ENCODE results near the gene KCNQ1.

KCNQ1 gene

GRCh38 chr11:2716376-2717095 lies 271.7 kb downstream of the KCNQ1 start:
- H3K4me3 ChIP-seq (ENCODE audit: low read length in 2 of 2), result no peak overlapping the region
- H3K27ac ChIP-seq (ENCODE audit: low read depth in 2 of 2, low read length in 2 of 2), result no peak overlapping the region
- H3K27me3 ChIP-seq (ENCODE audit: control insufficient read depth in 2 of 2, insufficient read depth in 2 of 2, low read length in 2 of 2), result no peaks in the 10 kb centered on the region
- H3K4me1 ChIP-seq (ENCODE audit: control insufficient read depth in 2 of 2, insufficient read depth in 2 of 2, low read length in 2 of 2), result no peaks in the 10 kb centered on the region
- H3K9me3 ChIP-seq (ENCODE audit: control insufficient read depth in 2 of 2, low read length in 2 of 2), result no peaks in the 10 kb centered on the region
- H3K9ac ChIP-seq (ENCODE audit: low read depth in 1 of 2, low read length in 2 of 2), result no peak overlapping the region
- no peaks in the 10 kb centered on the region for H3K36me3 ChIP-seq (ENCODE audit: control insufficient read depth in 2 of 2, insufficient read depth in 2 of 2, low read length in 2 of 2)

- Histone ChIP-seq H3K9ac (ENCODE audit: low read depth in 1 of 2, low read length in 2 of 2) (no peak overlapping the region), H3K27ac (ENCODE audit: low read depth in 2 of 2, low read length in 2 of 2) (no peak overlapping the region), H3K27me3 (ENCODE audit: control insufficient read depth in 2 of 2, insufficient read depth in 2 of 2, low read length in 2 of 2) (no peaks in the 10 kb centered on the region), H3K4me3 (ENCODE audit: low read length in 2 of 2) (no peak overlapping the region), H3K36me3 (ENCODE audit: control insufficient read depth in 2 of 2, insufficient read depth in 2 of 2, low read length in 2 of 2) (no peaks in the 10 kb centered on the region), H3K9me3 (ENCODE audit: control insufficient read depth in 2 of 2, low read length in 2 of 2) (no peaks in the 10 kb centered on the region), H3K4me1 (ENCODE audit: control insufficient read depth in 2 of 2, insufficient read depth in 2 of 2, low read length in 2 of 2) (no peaks in the 10 kb centered on the region)
Observed at GRCh38 chr11:2717561-2718325, 272.9 kb downstream of the KCNQ1 start.

GRCh38 chr11:2718817-2719438 lies 274.1 kb downstream of the KCNQ1 start:
- H3K36me3 ChIP-seq (ENCODE audit: control insufficient read depth in 2 of 2, insufficient read depth in 2 of 2, low read length in 2 of 2), result no peaks in the 10 kb centered on the region
- H3K4me3 ChIP-seq (ENCODE audit: low read length in 2 of 2), result no peak overlapping the region
- no peak overlapping the region for H3K27ac ChIP-seq (ENCODE audit: low read depth in 2 of 2, low read length in 2 of 2)
- H3K9ac ChIP-seq (ENCODE audit: low read depth in 1 of 2, low read length in 2 of 2), result no peak overlapping the region
- H3K9me3 ChIP-seq (ENCODE audit: control insufficient read depth in 2 of 2, low read length in 2 of 2), result no peaks in the 10 kb centered on the region
- H3K27me3 ChIP-seq (ENCODE audit: control insufficient read depth in 2 of 2, insufficient read depth in 2 of 2, low read length in 2 of 2), result no peaks in the 10 kb centered on the region
- H3K4me1 ChIP-seq (ENCODE audit: control insufficient read depth in 2 of 2, insufficient read depth in 2 of 2, low read length in 2 of 2), result no peaks in the 10 kb centered on the region

GRCh38 chr11:2719831-2720590 lies 275.2 kb downstream of the KCNQ1 start:
- H3K36me3 ChIP-seq (ENCODE audit: control insufficient read depth in 2 of 2, insufficient read depth in 2 of 2, low read length in 2 of 2), result no peaks in the 10 kb centered on the region
- no peaks in the 10 kb centered on the region for H3K27me3 ChIP-seq (ENCODE audit: control insufficient read depth in 2 of 2, insufficient read depth in 2 of 2, low read length in 2 of 2)
- H3K9me3 ChIP-seq (ENCODE audit: control insufficient read depth in 2 of 2, low read length in 2 of 2), result no peaks in the 10 kb centered on the region
- no peak overlapping the region for H3K9ac ChIP-seq (ENCODE audit: low read depth in 1 of 2, low read length in 2 of 2)
- H3K4me3 ChIP-seq (ENCODE audit: low read length in 2 of 2), result no peak overlapping the region
- H3K4me1 ChIP-seq (ENCODE audit: control insufficient read depth in 2 of 2, insufficient read depth in 2 of 2, low read length in 2 of 2), result no peaks in the 10 kb centered on the region
- no peak overlapping the region for H3K27ac ChIP-seq (ENCODE audit: low read depth in 2 of 2, low read length in 2 of 2)

- Histone ChIP-seq H3K9me3 (ENCODE audit: control insufficient read depth in 2 of 2, low read length in 2 of 2) (no peaks in the 10 kb centered on the region), H3K27ac (ENCODE audit: low read depth in 2 of 2, low read length in 2 of 2) (no peak overlapping the region), H3K36me3 (ENCODE audit: control insufficient read depth in 2 of 2, insufficient read depth in 2 of 2, low read length in 2 of 2) (no peaks in the 10 kb centered on the region), H3K4me1 (ENCODE audit: control insufficient read depth in 2 of 2, insufficient read depth in 2 of 2, low read length in 2 of 2) (no peaks in the 10 kb centered on the region), H3K9ac (ENCODE audit: low read depth in 1 of 2, low read length in 2 of 2) (no peak overlapping the region), H3K4me3 (ENCODE audit: low read length in 2 of 2) (no peak overlapping the region), H3K27me3 (ENCODE audit: control insufficient read depth in 2 of 2, insufficient read depth in 2 of 2, low read length in 2 of 2) (no peaks in the 10 kb centered on the region)
Observed at GRCh38 chr11:2721210-2721916, 276.6 kb downstream of the KCNQ1 start.

GRCh38 chr11:2722955-2723354 lies 278.1 kb downstream of the KCNQ1 start:
- H3K4me3 ChIP-seq (ENCODE audit: low read length in 2 of 2), result no peak overlapping the region
- H3K27me3 ChIP-seq (ENCODE audit: control insufficient read depth in 2 of 2, insufficient read depth in 2 of 2, low read length in 2 of 2), result no peaks in the 10 kb centered on the region
- no peaks in the 10 kb centered on the region for H3K9me3 ChIP-seq (ENCODE audit: control insufficient read depth in 2 of 2, low read length in 2 of 2)
- H3K9ac ChIP-seq (ENCODE audit: low read depth in 1 of 2, low read length in 2 of 2), result no peak overlapping the region
- no peaks in the 10 kb centered on the region for H3K4me1 ChIP-seq (ENCODE audit: control insufficient read depth in 2 of 2, insufficient read depth in 2 of 2, low read length in 2 of 2)
- H3K36me3 ChIP-seq (ENCODE audit: control insufficient read depth in 2 of 2, insufficient read depth in 2 of 2, low read length in 2 of 2), result no peaks in the 10 kb centered on the region
- no peak overlapping the region for H3K27ac ChIP-seq (ENCODE audit: low read depth in 2 of 2, low read length in 2 of 2)

- H3K4me3 ChIP-seq (ENCODE audit: low read length in 2 of 2), result no peak overlapping the region
- H3K36me3 ChIP-seq (ENCODE audit: control insufficient read depth in 2 of 2, insufficient read depth in 2 of 2, low read length in 2 of 2), result no peaks in the 10 kb centered on the region
- no peak overlapping the region for H3K27ac ChIP-seq (ENCODE audit: low read depth in 2 of 2, low read length in 2 of 2)
- H3K9me3 ChIP-seq (ENCODE audit: control insufficient read depth in 2 of 2, low read length in 2 of 2), result no peaks in the 10 kb centered on the region
- H3K4me1 ChIP-seq (ENCODE audit: control insufficient read depth in 2 of 2, insufficient read depth in 2 of 2, low read length in 2 of 2), result no peaks in the 10 kb centered on the region
- no peaks in the 10 kb centered on the region for H3K27me3 ChIP-seq (ENCODE audit: control insufficient read depth in 2 of 2, insufficient read depth in 2 of 2, low read length in 2 of 2)
- no peak overlapping the region for H3K9ac ChIP-seq (ENCODE audit: low read depth in 1 of 2, low read length in 2 of 2)
Observed at GRCh38 chr11:2724104-2724503, 279.3 kb downstream of the KCNQ1 start.

- H3K4me3 ChIP-seq (ENCODE audit: low read length in 2 of 2), result no peak overlapping the region
- no peaks in the 10 kb centered on the region for H3K27me3 ChIP-seq (ENCODE audit: control insufficient read depth in 2 of 2, insufficient read depth in 2 of 2, low read length in 2 of 2)
- H3K9me3 ChIP-seq (ENCODE audit: control insufficient read depth in 2 of 2, low read length in 2 of 2), result no peaks in the 10 kb centered on the region
- H3K9ac ChIP-seq (ENCODE audit: low read depth in 1 of 2, low read length in 2 of 2), result no peak overlapping the region
- no peaks in the 10 kb centered on the region for H3K4me1 ChIP-seq (ENCODE audit: control insufficient read depth in 2 of 2, insufficient read depth in 2 of 2, low read length in 2 of 2)
- H3K27ac ChIP-seq (ENCODE audit: low read depth in 2 of 2, low read length in 2 of 2), result no peak overlapping the region
- no peaks in the 10 kb centered on the region for H3K36me3 ChIP-seq (ENCODE audit: control insufficient read depth in 2 of 2, insufficient read depth in 2 of 2, low read length in 2 of 2)
Observed at GRCh38 chr11:2724653-2725367, 280.0 kb downstream of the KCNQ1 start.

Measured in mucosa of rectum (tissue), 2 donors.